Glomerular visceral epithelial cell (primary cell): Measurements from ENCODE around the gene ROR2.
A peak's percentile ranks its signal among the peaks of the same experiment; 100 is the strongest.

Experiments used
- DNase-seq: peaks from one replicate; pipeline ENCODE4 v3.0.0-alpha.2; 2016; ENCODE audit errors: extremely low spot score

The ROR2 gene

GRCh38 chr9:91775011-91775707 is 174.9 kb downstream of the ROR2 start:
- peak; percentile 66 for DNase-seq

- DNase-seq = no peak
Measured at GRCh38 chr9:91773156-91773555, 176.9 kb downstream of the ROR2 start.

GRCh38 chr9:91771864-91772263 is 178.2 kb downstream of the ROR2 start:
- peak; percentile 45 for DNase-seq

- peak; percentile 81 for DNase-seq
Measured at GRCh38 chr9:91771027-91771426, 179.0 kb downstream of the ROR2 start.

- DNase-seq = no peak
Measured at GRCh38 chr9:91770229-91770628, 179.8 kb downstream of the ROR2 start.

- DNase-seq = no peak
Measured at GRCh38 chr9:91768977-91769916, 180.8 kb downstream of the ROR2 start.

- no peak for DNase-seq
Measured at GRCh38 chr9:91768507-91768906, 181.5 kb downstream of the ROR2 start.

GRCh38 chr9:91766315-91767069 is 183.5 kb downstream of the ROR2 start:
- no peak for DNase-seq

GRCh38 chr9:91765296-91765695 is 184.7 kb downstream of the ROR2 start:
- no peak for DNase-seq

GRCh38 chr9:91764661-91765060 is 185.4 kb downstream of the ROR2 start:
- no peak for DNase-seq

- no peak for DNase-seq
Measured at GRCh38 chr9:91761362-91761761, 188.7 kb downstream of the ROR2 start.

GRCh38 chr9:91760906-91761305 is 189.1 kb downstream of the ROR2 start:
- no peak for DNase-seq

GRCh38 chr9:91758491-91758981 is 191.5 kb downstream of the ROR2 start:
- DNase-seq = peak; percentile 32

GRCh38 chr9:91757782-91758181 is 192.2 kb downstream of the ROR2 start:
- no peak for DNase-seq

- DNase-seq = no peak
Measured at GRCh38 chr9:91756510-91756780, 193.6 kb downstream of the ROR2 start.

- DNase-seq = no peak
Measured at GRCh38 chr9:91755761-91756509, 194.1 kb downstream of the ROR2 start.

GRCh38 chr9:91753711-91754110 is 196.3 kb downstream of the ROR2 start:
- no peak for DNase-seq

- DNase-seq = no peak
Measured at GRCh38 chr9:91751922-91752321, 198.1 kb downstream of the ROR2 start.

GRCh38 chr9:91750343-91750742 is 199.7 kb downstream of the ROR2 start:
- no peak for DNase-seq

- no peak for DNase-seq
Measured at GRCh38 chr9:91746904-91747303, 203.1 kb downstream of the ROR2 start.

- no peak for DNase-seq
Measured at GRCh38 chr9:91746357-91746756, 203.7 kb downstream of the ROR2 start.

GRCh38 chr9:91744114-91744513 is 205.9 kb downstream of the ROR2 start:
- no peak for DNase-seq
